GM20431 (cell line): Measurements from ENCODE around the gene SPAG17.

Experiments
- in situ Hi-C: fragments of 300-500 bp; cut with MseI, MboI; formaldehyde crosslinking; loops from one replicate; pipeline ENCODE4 v1.15.0; 2020; ENCODE audit warnings: low sequenced_read_pairs; ENCODE audit not compliant: unreplicated experiment

Gene SPAG17

GRCh38 chr1:118124064-118124463 lies 61.0 kb downstream of the SPAG17 start:
- in situ Hi-C loops = no loop called here

GRCh38 chr1:118123116-118123839 lies 61.8 kb downstream of the SPAG17 start:
- in situ Hi-C loops = no loop called here

GRCh38 chr1:118122234-118123004 lies 62.6 kb downstream of the SPAG17 start:
- in situ Hi-C loops = no loop called here

- in situ Hi-C loops = no loop called here
Measured at GRCh38 chr1:118118873-118119463, 66.1 kb downstream of the SPAG17 start.

- in situ Hi-C loops = no loop called here
Measured at GRCh38 chr1:118118469-118118868, 66.6 kb downstream of the SPAG17 start.

GRCh38 chr1:118117521-118117920 lies 67.5 kb downstream of the SPAG17 start:
- in situ Hi-C loops = no loop called here

- in situ Hi-C loops = no loop called here
Measured at GRCh38 chr1:118116909-118117308, 68.1 kb downstream of the SPAG17 start.

- in situ Hi-C loops = no loop called here
Measured at GRCh38 chr1:118116401-118116800, 68.6 kb downstream of the SPAG17 start.

GRCh38 chr1:118115567-118116295 lies 69.3 kb downstream of the SPAG17 start:
- in situ Hi-C loops = no loop called here

- in situ Hi-C loops = no loop called here
Measured at GRCh38 chr1:118113261-118113660, 71.8 kb downstream of the SPAG17 start.

- in situ Hi-C loops = no loop called here
Measured at GRCh38 chr1:118110580-118110979, 74.4 kb downstream of the SPAG17 start.

GRCh38 chr1:118104951-118105350 lies 80.1 kb downstream of the SPAG17 start:
- in situ Hi-C loops = no loop called here

GRCh38 chr1:118102445-118102844 lies 82.6 kb downstream of the SPAG17 start:
- in situ Hi-C loops = no loop called here

- in situ Hi-C loops = no loop called here
Measured at GRCh38 chr1:118101999-118102398, 83.0 kb downstream of the SPAG17 start.

- in situ Hi-C loops = no loop called here
Measured at GRCh38 chr1:118101515-118101844, 83.5 kb downstream of the SPAG17 start.

- in situ Hi-C loops = no loop called here
Measured at GRCh38 chr1:118100686-118101514, 84.1 kb downstream of the SPAG17 start.

- in situ Hi-C loops = no loop called here
Measured at GRCh38 chr1:118099686-118100085, 85.3 kb downstream of the SPAG17 start.

- in situ Hi-C loops = no loop called here
Measured at GRCh38 chr1:118097622-118098348, 87.2 kb downstream of the SPAG17 start.

GRCh38 chr1:118093017-118093416 lies 92.0 kb downstream of the SPAG17 start:
- in situ Hi-C loops = no loop called here
